Endothelial cell (in vitro differentiated cells): Measurements from ENCODE around the gene SMARCA1. TPM values are rescaled to one million over a fixed set of nuclear protein-coding genes. Genes with fewer than 3 reads are reported as not detected.

Experiments used
- DNase-seq: peaks from one replicate; pipeline ENCODE4 v3.0.0; 2021; ENCODE audit warnings: low spot score
- H3K27ac Mint-ChIP-seq: one replicate; pipeline ENCODE4 v1.8.0; 2021; ENCODE audit warnings: mixed read lengths, inconsistent platforms; ENCODE audit not compliant: unreplicated experiment
- H3K27me3 Mint-ChIP-seq: one replicate; pipeline ENCODE4 v1.8.0; 2021; ENCODE audit warnings: mild to moderate bottlenecking, moderate library complexity, mixed read lengths, inconsistent platforms; ENCODE audit not compliant: unreplicated experiment
- H3K36me3 Mint-ChIP-seq: one replicate; pipeline ENCODE4 v1.8.0; 2021; ENCODE audit warnings: mild to moderate bottlenecking, low read depth, mixed read lengths, inconsistent platforms; ENCODE audit not compliant: unreplicated experiment
- H3K4me1 Mint-ChIP-seq: one replicate; pipeline ENCODE4 v1.8.0; 2021; ENCODE audit warnings: mild to moderate bottlenecking, mixed read lengths, inconsistent platforms; ENCODE audit not compliant: unreplicated experiment
- H3K4me3 Mint-ChIP-seq: one replicate; pipeline ENCODE4 v1.8.0; 2021; ENCODE audit warnings: mild to moderate bottlenecking, mixed read lengths, inconsistent platforms; ENCODE audit not compliant: unreplicated experiment
- H3K9me3 Mint-ChIP-seq: one replicate; pipeline ENCODE4 v1.8.0; 2021; ENCODE audit warnings: mixed read lengths, inconsistent platforms; ENCODE audit not compliant: unreplicated experiment
- CTCF ChIP-seq: fragments of 200-600 bp; sonication (generic); IDR thresholded peaks from one replicate; pipeline ENCODE4 v1.5.0; 2021; ENCODE audit warnings: antibody characterized with exemption; ENCODE audit not compliant: unreplicated experiment
- long read RNA-seq: library from polyadenylated mRNA; unstranded; transcript quantifications from one replicate; pipeline ENCODE4 v2.0.0, GENCODE V29; 2020; ENCODE audit not compliant: unreplicated experiment
- total RNA-seq: library from RNA; stranded (reverse); fragmentation: NEBNext Ultra II Directional; extraction: Animal tissue kit (Norgen Biotek cat#: 25700); gene quantifications from one replicate; pipeline ENCODE4 v1.2.1, GENCODE V29; 2021; ENCODE audit not compliant: unreplicated experiment

The SMARCA1 gene
- 61.1 TPM for total RNA-seq
- long read RNA-seq, transcript SMARCA1-203 (24 exons, 3,948 nt) = major isoform, 6 of 26 reads
- long read RNA-seq, partial matches to known transcripts = 12 of 26 reads
- long read RNA-seq, other reads (novel, unspliced or antisense) = 4 of 26 reads

- H3K4me3 Mint-ChIP-seq = peak within 1 kb of the TSS; percentile 93
- peak; percentile 40 for DNase-seq
- no peaks in the 10 kb centered on the region for H3K36me3 Mint-ChIP-seq
- H3K27me3 Mint-ChIP-seq = peaks cover 2% of the 10 kb centered on the region
- no peak for TF ChIP-seq CTCF
- H3K27ac Mint-ChIP-seq = peak within 1 kb of the TSS; percentile 87
- peaks cover 2% of the 10 kb centered on the region for H3K4me1 Mint-ChIP-seq
- H3K9me3 Mint-ChIP-seq = no peaks in the 10 kb centered on the region
Measured at GRCh38 chrX:129523079-129523911, at the start of gene SMARCA1. SMARCA1 (minus strand) TSS chrX:129523490; CDS start chrX:129523370, 120 bp downstream.

GRCh38 chrX:129572422-129572821 is 49.1 kb upstream of the SMARCA1 start:
- no peak for DNase-seq
- no peaks in the 10 kb centered on the region for H3K27me3 Mint-ChIP-seq
- no peaks in the 10 kb centered on the region for H3K9me3 Mint-ChIP-seq
- H3K4me3 Mint-ChIP-seq = no peak overlapping the region
- H3K36me3 Mint-ChIP-seq = peaks cover 17% of the 10 kb centered on the region
- H3K27ac Mint-ChIP-seq = no peak overlapping the region
- TF ChIP-seq CTCF = no peak
- H3K4me1 Mint-ChIP-seq = peaks cover 3% of the 10 kb centered on the region

- Mint-ChIP-seq H3K9me3 (no peaks in the 10 kb centered on the region), H3K36me3 (peaks cover 21% of the 10 kb centered on the region), H3K4me1 (peaks cover 3% of the 10 kb centered on the region), H3K27ac (no peak overlapping the region), H3K27me3 (no peaks in the 10 kb centered on the region), H3K4me3 (no peak overlapping the region)
- no peak for TF ChIP-seq CTCF
- no peak for DNase-seq
Measured at GRCh38 chrX:129568349-129568748, 45.1 kb upstream of the SMARCA1 start.

GRCh38 chrX:129566073-129566472 is 42.8 kb upstream of the SMARCA1 start:
- no peak for DNase-seq
- no peaks in the 10 kb centered on the region for H3K27me3 Mint-ChIP-seq
- H3K36me3 Mint-ChIP-seq = peaks cover 31% of the 10 kb centered on the region
- H3K4me3 Mint-ChIP-seq = no peak overlapping the region
- H3K4me1 Mint-ChIP-seq = peaks cover 3% of the 10 kb centered on the region
- TF ChIP-seq CTCF = no peak
- H3K9me3 Mint-ChIP-seq = no peaks in the 10 kb centered on the region
- no peak overlapping the region for H3K27ac Mint-ChIP-seq
